ENCODE results near the gene HMGXB4.

The HMGXB4 gene

GRCh38 chr22:35319244-35319985 is 62.1 kb downstream of the HMGXB4 start:
- H3K36me3 ChIP-seq (ENCODE audit: control insufficient read depth in 1 of 2, insufficient read depth in 2 of 2, low read length in 2 of 2), result peaks cover 62 to 67% of the 10 kb centered on the region in 2 experiments
- no peaks in the 10 kb centered on the region for H3K79me1 ChIP-seq (ENCODE audit: low read length)
- peaks cover 2% of the 10 kb centered on the region for H3K9me3 ChIP-seq (ENCODE audit: insufficient read depth, low read depth, low read length)
- DNase-seq, result no peak
- no peak overlapping the region for H4K12ac ChIP-seq (ENCODE audit: low read depth, low read length)
- H3K27me3 ChIP-seq (ENCODE audit: insufficient read depth, low read length), result no peaks in the 10 kb centered on the region
- no peak overlapping the region for H4K91ac ChIP-seq (ENCODE audit: low read depth, low read length)
- H4K8ac ChIP-seq (ENCODE audit: low read depth, low read length), result no peak overlapping the region
- H2AK5ac ChIP-seq (ENCODE audit: low read length), result no peak overlapping the region
- H2BK5ac ChIP-seq (ENCODE audit: low read depth, low read length, poor library complexity), result no peak overlapping the region
- H3K27ac ChIP-seq (ENCODE audit: low read depth, low read length), result no peak overlapping the region
- no CpG with 5 or more reads among the region's 18 CpGs for WGBS (ENCODE audit: extremely low coverage, insufficient coverage, insufficient read length)
- no peaks in the 10 kb centered on the region for H3K4me1 ChIP-seq (ENCODE audit: control insufficient read depth in 1 of 2, insufficient read depth in 2 of 2, low read length in 2 of 2)
- no peak overlapping the region for H2AFZ ChIP-seq (ENCODE audit: insufficient read depth, low read length, poor library complexity)
- no peak overlapping the region for H3K9ac ChIP-seq (ENCODE audit: low read length)
- peaks cover 2% of the 10 kb centered on the region for H3K79me2 ChIP-seq (ENCODE audit: control insufficient read depth, insufficient read depth, low read length, poor library complexity)
- no peak overlapping the region for H3K4me3 ChIP-seq (ENCODE audit: low read depth, low read length)
- H3K4me2 ChIP-seq (ENCODE audit: low read length), result no peak overlapping the region
- no peak overlapping the region for H3K23ac ChIP-seq (ENCODE audit: low read length)
- H2BK120ac ChIP-seq (ENCODE audit: insufficient read depth, low read length, poor library complexity), result no peak overlapping the region
- no peak overlapping the region for H3K4ac ChIP-seq (ENCODE audit: low read depth, low read length)
- no peak overlapping the region for H2BK12ac ChIP-seq (ENCODE audit: low read length)
- H3K14ac ChIP-seq (ENCODE audit: low read length), result no peak overlapping the region
- no peak overlapping the region for H3K18ac ChIP-seq (ENCODE audit: low read length)

GRCh38 chr22:35322126-35322525 is 64.8 kb downstream of the HMGXB4 start:
- Histone ChIP-seq H3K79me2 (ENCODE audit: control insufficient read depth, insufficient read depth, low read length, poor library complexity) (no peaks in the 10 kb centered on the region), H4K12ac (ENCODE audit: low read depth, low read length) (no peak overlapping the region), H3K9me3 (ENCODE audit: insufficient read depth, low read depth, low read length) (no peaks in the 10 kb centered on the region), H2BK5ac (ENCODE audit: low read depth, low read length, poor library complexity) (no peak overlapping the region), H4K91ac (ENCODE audit: low read depth, low read length) (no peak overlapping the region), H3K14ac (ENCODE audit: low read length) (no peak overlapping the region), H4K8ac (ENCODE audit: low read depth, low read length) (no peak overlapping the region), H3K4me2 (ENCODE audit: low read length) (no peak overlapping the region), H3K18ac (ENCODE audit: low read length) (no peak overlapping the region), H3K79me1 (ENCODE audit: low read length) (no peaks in the 10 kb centered on the region), H3K27ac (ENCODE audit: low read depth, low read length) (no peak overlapping the region), H2AFZ (ENCODE audit: insufficient read depth, low read length, poor library complexity) (no peak overlapping the region), H3K4ac (ENCODE audit: low read depth, low read length) (no peak overlapping the region), H3K4me1 (ENCODE audit: control insufficient read depth in 1 of 2, insufficient read depth in 2 of 2, low read length in 2 of 2) (no peaks in the 10 kb centered on the region), H3K27me3 (ENCODE audit: insufficient read depth, low read length) (no peaks in the 10 kb centered on the region), H3K9ac (ENCODE audit: low read length) (no peak overlapping the region), H2AK5ac (ENCODE audit: low read length) (no peak overlapping the region), H3K23ac (ENCODE audit: low read length) (no peak overlapping the region), H2BK12ac (ENCODE audit: low read length) (no peak overlapping the region), H3K36me3 (ENCODE audit: control insufficient read depth in 1 of 2, insufficient read depth in 2 of 2, low read length in 2 of 2) (peaks cover 68 to 71% of the 10 kb centered on the region in 2 experiments), H2BK120ac (ENCODE audit: insufficient read depth, low read length, poor library complexity) (no peak overlapping the region), H3K4me3 (ENCODE audit: low read depth, low read length) (no peak overlapping the region)
- no CpG with 5 or more reads among the region's 10 CpGs for WGBS (ENCODE audit: extremely low coverage, insufficient coverage, insufficient read length)
- no peak for DNase-seq

GRCh38 chr22:35322893-35323292 is 65.6 kb downstream of the HMGXB4 start:
- Histone ChIP-seq H4K12ac (ENCODE audit: low read depth, low read length) (no peak overlapping the region), H2AFZ (ENCODE audit: insufficient read depth, low read length, poor library complexity) (no peak overlapping the region), H3K4me3 (ENCODE audit: low read depth, low read length) (no peak overlapping the region), H2BK5ac (ENCODE audit: low read depth, low read length, poor library complexity) (no peak overlapping the region), H3K79me2 (ENCODE audit: control insufficient read depth, insufficient read depth, low read length, poor library complexity) (no peaks in the 10 kb centered on the region), H4K8ac (ENCODE audit: low read depth, low read length) (no peak overlapping the region), H2BK120ac (ENCODE audit: insufficient read depth, low read length, poor library complexity) (no peak overlapping the region), H3K9me3 (ENCODE audit: insufficient read depth, low read depth, low read length) (no peaks in the 10 kb centered on the region), H3K4me2 (ENCODE audit: low read length) (no peak overlapping the region), H3K14ac (ENCODE audit: low read length) (no peak overlapping the region), H3K23ac (ENCODE audit: low read length) (no peak overlapping the region), H3K27ac (ENCODE audit: low read depth, low read length) (no peak overlapping the region), H3K18ac (ENCODE audit: low read length) (no peak overlapping the region), H3K9ac (ENCODE audit: low read length) (no peak overlapping the region), H2BK12ac (ENCODE audit: low read length) (no peak overlapping the region), H3K4ac (ENCODE audit: low read depth, low read length) (no peak overlapping the region), H3K36me3 (ENCODE audit: control insufficient read depth in 1 of 2, insufficient read depth in 2 of 2, low read length in 2 of 2) (peaks cover 69 to 73% of the 10 kb centered on the region in 2 experiments), H3K4me1 (ENCODE audit: control insufficient read depth in 1 of 2, insufficient read depth in 2 of 2, low read length in 2 of 2) (no peaks in the 10 kb centered on the region), H2AK5ac (ENCODE audit: low read length) (no peak overlapping the region), H4K91ac (ENCODE audit: low read depth, low read length) (no peak overlapping the region), H3K79me1 (ENCODE audit: low read length) (no peaks in the 10 kb centered on the region), H3K27me3 (ENCODE audit: insufficient read depth, low read length) (no peaks in the 10 kb centered on the region)
- no CpG with 5 or more reads among the region's 15 CpGs for WGBS (ENCODE audit: extremely low coverage, insufficient coverage, insufficient read length)
- no peak for DNase-seq

GRCh38 chr22:35323305-35323704 is 66.0 kb downstream of the HMGXB4 start:
- no CpG with 5 or more reads among the region's 11 CpGs for whole genome bisulfite sequencing (ENCODE audit: extremely low coverage, insufficient coverage, insufficient read length)
- Histone ChIP-seq H3K27ac (ENCODE audit: low read depth, low read length) (no peak overlapping the region), H3K79me1 (ENCODE audit: low read length) (no peaks in the 10 kb centered on the region), H3K4ac (ENCODE audit: low read depth, low read length) (no peak overlapping the region), H3K14ac (ENCODE audit: low read length) (no peak overlapping the region), H3K9me3 (ENCODE audit: insufficient read depth, low read depth, low read length) (no peaks in the 10 kb centered on the region), H2BK12ac (ENCODE audit: low read length) (no peak overlapping the region), H2AK5ac (ENCODE audit: low read length) (no peak overlapping the region), H2BK5ac (ENCODE audit: low read depth, low read length, poor library complexity) (no peak overlapping the region), H4K91ac (ENCODE audit: low read depth, low read length) (no peak overlapping the region), H4K12ac (ENCODE audit: low read depth, low read length) (no peak overlapping the region), H3K18ac (ENCODE audit: low read length) (no peak overlapping the region), H3K9ac (ENCODE audit: low read length) (no peak overlapping the region), H3K27me3 (ENCODE audit: insufficient read depth, low read length) (no peaks in the 10 kb centered on the region), H4K8ac (ENCODE audit: low read depth, low read length) (no peak overlapping the region), H2AFZ (ENCODE audit: insufficient read depth, low read length, poor library complexity) (no peak overlapping the region), H3K4me3 (ENCODE audit: low read depth, low read length) (no peak overlapping the region), H3K4me1 (ENCODE audit: control insufficient read depth in 1 of 2, insufficient read depth in 2 of 2, low read length in 2 of 2) (no peaks in the 10 kb centered on the region), H3K79me2 (ENCODE audit: control insufficient read depth, insufficient read depth, low read length, poor library complexity) (no peaks in the 10 kb centered on the region), H2BK120ac (ENCODE audit: insufficient read depth, low read length, poor library complexity) (no peak overlapping the region), H3K4me2 (ENCODE audit: low read length) (no peak overlapping the region), H3K36me3 (ENCODE audit: control insufficient read depth in 1 of 2, insufficient read depth in 2 of 2, low read length in 2 of 2) (peaks cover 69 to 73% of the 10 kb centered on the region in 2 experiments), H3K23ac (ENCODE audit: low read length) (no peak overlapping the region)
- no peak for DNase-seq

Measured in trophoblast cell (in vitro differentiated cells and primary cell).